Glutamatergic neuron (in vitro differentiated cells): ENCODE results near the gene RSPRY1. TPM values are rescaled to one million over a fixed set of nuclear protein-coding genes. Genes with fewer than 3 reads are reported as not detected.

ENCODE experiments used
- DNase-seq: peaks from one replicate; pipeline ENCODE4 v3.0.0; 2022
- H3K27ac Mint-ChIP-seq: one replicate; pipeline ENCODE4 v1.8.0; 2020; ENCODE audit warnings: mild to moderate bottlenecking, mixed read lengths, inconsistent platforms; ENCODE audit not compliant: unreplicated experiment
- H3K27me3 Mint-ChIP-seq: one replicate; pipeline ENCODE4 v1.8.0; 2020; ENCODE audit warnings: mild to moderate bottlenecking, moderate library complexity, mixed read lengths, inconsistent platforms; ENCODE audit not compliant: unreplicated experiment
- H3K36me3 Mint-ChIP-seq: one replicate; pipeline ENCODE4 v1.8.0; 2020; ENCODE audit warnings: mild to moderate bottlenecking, mixed read lengths, inconsistent platforms; ENCODE audit not compliant: unreplicated experiment
- H3K4me1 Mint-ChIP-seq: one replicate; pipeline ENCODE4 v1.8.0; 2020; ENCODE audit warnings: mild to moderate bottlenecking, low read depth, mixed read lengths, inconsistent platforms; ENCODE audit not compliant: unreplicated experiment
- H3K4me3 Mint-ChIP-seq: one replicate; pipeline ENCODE4 v1.8.0; 2020; ENCODE audit warnings: mild to moderate bottlenecking, mixed read lengths, inconsistent platforms; ENCODE audit not compliant: unreplicated experiment
- H3K9me3 Mint-ChIP-seq: one replicate; pipeline ENCODE4 v1.8.0; 2020; ENCODE audit warnings: mild to moderate bottlenecking, moderate library complexity, mixed read lengths, inconsistent platforms; ENCODE audit not compliant: unreplicated experiment
- CTCF ChIP-seq: fragments of 200-600 bp; sonication (generic); IDR thresholded peaks from one replicate; pipeline ENCODE4 v1.5.0; 2021; ENCODE audit not compliant: partially characterized antibody, unreplicated experiment
- total RNA-seq: library from RNA; stranded (reverse); fragmentation: NEBNext Ultra II Directional; extraction: Animal tissue kit (Norgen Biotek cat#: 25700); gene quantifications from one replicate; pipeline ENCODE4 v1.2.1, GENCODE V29; 2021; ENCODE audit not compliant: unreplicated experiment

RSPRY1 gene
- total RNA-seq, 1 donor from 2014 or later: 70.0 TPM

GRCh38 chr16:57178196-57178595 is 7.9 kb upstream of the RSPRY1 start:
- H3K27ac Mint-ChIP-seq: no peak overlapping the region
- H3K9me3 Mint-ChIP-seq: no peaks in the 10 kb centered on the region
- H3K4me1 Mint-ChIP-seq: no peaks in the 10 kb centered on the region
- DNase-seq: no peak
- H3K36me3 Mint-ChIP-seq: no peaks in the 10 kb centered on the region
- no peak overlapping the region for H3K4me3 Mint-ChIP-seq
- TF ChIP-seq CTCF: no peak
- H3K27me3 Mint-ChIP-seq: peaks cover 2% of the 10 kb centered on the region

- Mint-ChIP-seq H3K4me3 (no peak overlapping the region), H3K4me1 (no peaks in the 10 kb centered on the region), H3K27me3 (peaks cover 2% of the 10 kb centered on the region), H3K9me3 (no peaks in the 10 kb centered on the region), H3K27ac (no peak overlapping the region), H3K36me3 (no peaks in the 10 kb centered on the region)
- TF ChIP-seq CTCF: no peak
- DNase-seq: no peak
Measured at GRCh38 chr16:57178793-57179212, 7.3 kb upstream of the RSPRY1 start.

- no peak for DNase-seq
- Mint-ChIP-seq H3K9me3 (no peaks in the 10 kb centered on the region), H3K27me3 (peaks cover 2% of the 10 kb centered on the region), H3K4me3 (no peak overlapping the region), H3K27ac (no peak overlapping the region), H3K4me1 (peaks cover 2% of the 10 kb centered on the region), H3K36me3 (no peaks in the 10 kb centered on the region)
- no peak for TF ChIP-seq CTCF
Measured at GRCh38 chr16:57179215-57179828, 6.8 kb upstream of the RSPRY1 start.

- DNase-seq: no peak
- no peak for TF ChIP-seq CTCF
- Mint-ChIP-seq H3K4me3 (peak overlapping the region; percentile 100), H3K36me3 (no peaks in the 10 kb centered on the region), H3K9me3 (peaks cover 15% of the 10 kb centered on the region), H3K27ac (no peak overlapping the region), H3K4me1 (peaks cover 19% of the 10 kb centered on the region), H3K27me3 (peaks cover 15% of the 10 kb centered on the region)
Measured at GRCh38 chr16:57184113-57184512, 2.0 kb upstream of the RSPRY1 start.

- H3K27me3 Mint-ChIP-seq: peaks cover 13% of the 10 kb centered on the region
- no peak for DNase-seq
- H3K9me3 Mint-ChIP-seq: peaks cover 15% of the 10 kb centered on the region
- peak overlapping the region; percentile 100 for H3K4me3 Mint-ChIP-seq
- no peak for TF ChIP-seq CTCF
- H3K4me1 Mint-ChIP-seq: peaks cover 19% of the 10 kb centered on the region
- peak overlapping the region; percentile 99 for H3K27ac Mint-ChIP-seq
- H3K36me3 Mint-ChIP-seq: no peaks in the 10 kb centered on the region
Measured at GRCh38 chr16:57184887-57185445, 1.2 kb upstream of the RSPRY1 start.
